ENCODE results near the gene TNPO1. TPM values are rescaled to one million over a fixed set of nuclear protein-coding genes. Genes with fewer than 3 reads are reported as not detected.
A peak's percentile ranks its signal among the peaks of the same experiment; 100 is the strongest.

TNPO1 gene
- total RNA-seq, 3 donors from 2014 or later (not counting 1 experiment from before 2014, with no cell fraction given): 64.9 to 98.3 (median 97.6) TPM

- intact Hi-C loops (cut with micrococcal nuclease): loop anchor here (1.0 to 5.0 kb wide), 3 partner anchors 138 to 452 kb away; partner anchors contain the start of gene FCHO2
- no peak overlapping the region for H3K4me3 ChIP-seq (ENCODE audit: low read length)
- H3K4me1 ChIP-seq (ENCODE audit: control insufficient read depth, insufficient read depth, low read length): peaks cover 5% of the 10 kb centered on the region
- DNase-seq (peak; percentile 39 to 73), ATAC-seq (peak; percentile 23 to 38 (median 33))
- H3K4me1 Mint-ChIP-seq: peaks cover 21 to 22% of the 10 kb centered on the region in 2 donors
- H3K36me3 Mint-ChIP-seq: no peaks in the 10 kb centered on the region
- 40% methylated on average over 5 of the region's 5 CpGs for WGBS (ENCODE audit: insufficient coverage)
- no peaks in the 10 kb centered on the region for H3K9me3 Mint-ChIP-seq
- H3K27me3 ChIP-seq (ENCODE audit: control insufficient read depth, insufficient read depth, low read length): peaks cover 2% of the 10 kb centered on the region
- H3K4me3 Mint-ChIP-seq: no peak overlapping the region
- H3K27ac Mint-ChIP-seq: peak overlapping the region in 1 of 2 donors; percentile 18
- H3K36me3 ChIP-seq (ENCODE audit: control insufficient read depth, insufficient read depth, low read length): no peaks in the 10 kb centered on the region
- H3K9me3 ChIP-seq (ENCODE audit: control insufficient read depth, insufficient read depth, low read length): no peaks in the 10 kb centered on the region
- no peak overlapping the region for H3K27ac ChIP-seq (ENCODE audit: low read length)
- TF ChIP-seq, protein P1, sequence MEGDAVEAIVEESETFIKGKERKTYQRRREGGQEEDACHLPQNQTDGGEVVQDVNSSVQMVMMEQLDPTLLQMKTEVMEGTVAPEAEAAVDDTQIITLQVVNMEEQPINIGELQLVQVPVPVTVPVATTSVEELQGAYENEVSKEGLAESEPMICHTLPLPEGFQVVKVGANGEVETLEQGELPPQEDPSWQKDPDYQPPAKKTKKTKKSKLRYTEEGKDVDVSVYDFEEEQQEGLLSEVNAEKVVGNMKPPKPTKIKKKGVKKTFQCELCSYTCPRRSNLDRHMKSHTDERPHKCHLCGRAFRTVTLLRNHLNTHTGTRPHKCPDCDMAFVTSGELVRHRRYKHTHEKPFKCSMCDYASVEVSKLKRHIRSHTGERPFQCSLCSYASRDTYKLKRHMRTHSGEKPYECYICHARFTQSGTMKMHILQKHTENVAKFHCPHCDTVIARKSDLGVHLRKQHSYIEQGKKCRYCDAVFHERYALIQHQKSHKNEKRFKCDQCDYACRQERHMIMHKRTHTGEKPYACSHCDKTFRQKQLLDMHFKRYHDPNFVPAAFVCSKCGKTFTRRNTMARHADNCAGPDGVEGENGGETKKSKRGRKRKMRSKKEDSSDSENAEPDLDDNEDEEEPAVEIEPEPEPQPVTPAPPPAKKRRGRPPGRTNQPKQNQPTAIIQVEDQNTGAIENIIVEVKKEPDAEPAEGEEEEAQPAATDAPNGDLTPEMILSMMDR (IDR thresholded peaks at IDR 0.05): peak; percentile 61
- peaks cover 0 to 2% of the 10 kb centered on the region in 2 donors for H3K27me3 Mint-ChIP-seq (ENCODE audit: low read depth in 2 of 2)
Observed at GRCh38 chr5:72818866-72819534, 2.5 kb downstream of the TNPO1 start.

GRCh38 chr5:72821776-72822175, 5.3 kb downstream of the TNPO1 start:
- H3K36me3 Mint-ChIP-seq: no peaks in the 10 kb centered on the region
- ATAC-seq (no peak), DNase-seq (no peak)
- no peaks in the 10 kb centered on the region for H3K9me3 Mint-ChIP-seq
- no peaks in the 10 kb centered on the region for H3K9me3 ChIP-seq (ENCODE audit: control insufficient read depth, insufficient read depth, low read length)
- H3K4me3 ChIP-seq (ENCODE audit: low read length): no peak overlapping the region
- WGBS (ENCODE audit: insufficient coverage): 80% methylated on average over 2 of the region's 2 CpGs
- TF ChIP-seq, protein P1 (IDR thresholded peaks at IDR 0.05): no peak
- no peak overlapping the region for H3K27ac Mint-ChIP-seq
- H3K4me3 Mint-ChIP-seq: no peak overlapping the region
- intact Hi-C loops (cut with micrococcal nuclease): no loop called here
- H3K36me3 ChIP-seq (ENCODE audit: control insufficient read depth, insufficient read depth, low read length): no peaks in the 10 kb centered on the region
- peaks cover 5% of the 10 kb centered on the region for H3K4me1 ChIP-seq (ENCODE audit: control insufficient read depth, insufficient read depth, low read length)
- H3K27ac ChIP-seq (ENCODE audit: low read length): no peak overlapping the region
- H3K4me1 Mint-ChIP-seq: peaks cover 21 to 22% of the 10 kb centered on the region in 2 donors
- H3K27me3 Mint-ChIP-seq (ENCODE audit: low read depth in 2 of 2): no peaks in the 10 kb centered on the region
- no peaks in the 10 kb centered on the region for H3K27me3 ChIP-seq (ENCODE audit: control insufficient read depth, insufficient read depth, low read length)

GRCh38 chr5:72822944-72823343, 6.5 kb downstream of the TNPO1 start:
- WGBS (ENCODE audit: insufficient coverage): 83% methylated on average over 1 of the region's 2 CpGs
- H3K4me3 Mint-ChIP-seq: no peak overlapping the region

More at GRCh38 chr5:72822944-72823343, 6.5 kb downstream of the TNPO1 start:
- H3K4me1 Mint-ChIP-seq: peaks cover 12% of the 10 kb centered on the region in 2 donors
- ATAC-seq: no peak
- TF ChIP-seq, protein P1 (IDR thresholded peaks at IDR 0.05): no peak
- no peaks in the 10 kb centered on the region for H3K36me3 ChIP-seq (ENCODE audit: control insufficient read depth, insufficient read depth, low read length)
- intact Hi-C loops (cut with micrococcal nuclease): no loop called here
- no peak overlapping the region for H3K27ac Mint-ChIP-seq
- H3K9me3 ChIP-seq (ENCODE audit: control insufficient read depth, insufficient read depth, low read length): no peaks in the 10 kb centered on the region
- no peaks in the 10 kb centered on the region for H3K36me3 Mint-ChIP-seq
- no peaks in the 10 kb centered on the region for H3K9me3 Mint-ChIP-seq
- H3K4me1 ChIP-seq (ENCODE audit: control insufficient read depth, insufficient read depth, low read length): no peaks in the 10 kb centered on the region
- H3K27me3 Mint-ChIP-seq (ENCODE audit: low read depth in 2 of 2): no peaks in the 10 kb centered on the region
- no peak overlapping the region for H3K27ac ChIP-seq (ENCODE audit: low read length)
- no peak overlapping the region for H3K4me3 ChIP-seq (ENCODE audit: low read length)
- DNase-seq: no peak
- no peaks in the 10 kb centered on the region for H3K27me3 ChIP-seq (ENCODE audit: control insufficient read depth, insufficient read depth, low read length)

All from natural killer cell (primary cell).